HepG2 (cell line): ENCODE measurements around the gene FBLN5. TPM values are rescaled to one million over a fixed set of nuclear protein-coding genes. Genes with fewer than 3 reads are reported as not detected.

Experiments used
- ATAC-seq: fragments of 200-7000 bp; cut with Tn5 transposase; 3 replicates; pipeline ENCODE4 v1.9.1; 2020; ENCODE audit warnings: mild to moderate bottlenecking, moderate library complexity
- BruUV-seq: library from RNA; stranded (reverse); fragments of 400-500 nt; replicated peaks from 2 replicates; lab custom pipeline; 2021; lab: Mats Ljungman, UMichigan
- CTCF ChIA-PET: fragments of 300-600 bp; formaldehyde crosslinking; extraction: SDS; loops from one replicate; lab custom pipeline; 2021; ENCODE audit warnings: low total read pairs, inconsistent platforms, low intra/inter-chr PET ratio; lab: Yijun Ruan, JAX
- POLR2A ChIA-PET: fragments of 350-600 bp; sonication (Branson Sonifier 250); formaldehyde crosslinking; loops from one replicate; lab custom pipeline; 2020; ENCODE audit warnings: antibody characterized with exemption, inconsistent platforms; lab: Yijun Ruan, JAX
- DNase-seq: peaks from one replicate; pipeline ENCODE4 v3.0.0-alpha.2; 2015; ENCODE audit warnings: low spot score
- FAIRE-seq: peaks from 3 replicates; lab custom pipeline; 2011; peaks lifted over from hg19 to GRCh38; lab: Jason Lieb, UNC
- H2AFZ ChIP-seq: one replicate; pipeline ENCODE4 v1.6.1; 2011; ENCODE audit warnings: low read length, inconsistent platforms
- H3K27ac ChIP-seq: fragments of 300-600 bp; 3 replicates; pipeline ENCODE4 v1.8.0; 2011; ENCODE audit warnings: mixed run types, mild to moderate bottlenecking, mixed read lengths, low read length, inconsistent platforms; ENCODE audit not compliant: insufficient read depth; ENCODE audit errors: extremely low read length
- H3K27me3 ChIP-seq, 2 experiments: fragments of 200-600 bp in 1 of 2; 2 replicates in 1 of 2; 3 replicates in 1 of 2; pipeline versions ENCODE4 v1.6.0 to v1.8.0; 2011; ENCODE audit warnings: low read length in 2 of 2, mild to moderate bottlenecking in 2 of 2, moderate library complexity in 2 of 2, inconsistent platforms in 1 of 2; ENCODE audit not compliant: insufficient read depth in 2 of 2, control insufficient read depth in 1 of 2
- H3K36me3 ChIP-seq, 2 experiments: fragments of 200-600 bp in 1 of 2; replicated peaks in 1 of 2; 2 replicates in 1 of 2; 3 replicates in 1 of 2; pipeline versions ENCODE4 v1.5.1 to v1.8.0; 2011; ENCODE audit warnings: low read length in 2 of 2, inconsistent platforms in 1 of 2; ENCODE audit not compliant: insufficient read depth in 2 of 2, control insufficient read depth in 1 of 2
- H3K4me1 ChIP-seq: 2 replicates; pipeline ENCODE4 v1.5.1; 2012; ENCODE audit warnings: low read length, inconsistent platforms; ENCODE audit not compliant: insufficient read depth
- H3K4me2 ChIP-seq: 2 replicates; pipeline ENCODE4 v1.6.0; 2011; ENCODE audit warnings: low read depth, low read length, inconsistent platforms
- H3K4me3 ChIP-seq, 3 experiments: fragments of 200-600 bp in 1 of 3; sonication (generic), shearing (Covaris generic) in 1 of 3; replicated peaks in 1 of 3; 2 replicates each; pipeline ENCODE4 v1.5.1; 2011 to 2016; ENCODE audit warnings: low read length in 3 of 3, inconsistent platforms in 2 of 3, low read depth in 2 of 3, mild to moderate bottlenecking in 2 of 3, control low read depth in 1 of 3, mixed read lengths in 1 of 3; ENCODE audit not compliant: insufficient read depth in 1 of 3
- H3K79me2 ChIP-seq: one replicate; pipeline ENCODE4 v1.6.1; 2011; ENCODE audit warnings: low read length, inconsistent platforms; ENCODE audit not compliant: insufficient read depth
- H3K9ac ChIP-seq: 2 replicates; pipeline ENCODE4 v1.6.0; 2011; ENCODE audit warnings: mild to moderate bottlenecking, low read depth, low read length, inconsistent platforms; ENCODE audit not compliant: insufficient read depth
- H3K9me3 ChIP-seq: 2 replicates; pipeline ENCODE4 v1.5.1; 2012; ENCODE audit warnings: mild to moderate bottlenecking, low read length
- H4K20me1 ChIP-seq: 2 replicates; pipeline ENCODE4 v1.6.0; 2011; ENCODE audit warnings: inconsistent platforms, mild to moderate bottlenecking, low read length, moderate library complexity; ENCODE audit not compliant: insufficient read depth
- ARID3A ChIP-seq: IDR thresholded peaks from 2 replicates; pipeline ENCODE4 v1.6.1; 2012; ENCODE audit warnings: low read depth, low read length, improper control_type of control experiment
- ATF2 ChIP-seq: sonication (generic); formaldehyde crosslinking; IDR thresholded peaks from 2 replicates; pipeline ENCODE4 v1.4.0; 2020; ENCODE audit warnings: missing genetic modification reagents
- CTCF ChIP-seq: sonication (generic); formaldehyde crosslinking; IDR thresholded peaks from 2 replicates; pipeline ENCODE4 v1.5.0; 2020; ENCODE audit warnings: mild to moderate bottlenecking, missing genetic modification reagents, moderate library complexity
- EP300 ChIP-seq, 3 experiments: sonication (generic) in 1 of 3; formaldehyde crosslinking in 1 of 3; IDR thresholded peaks; 2 replicates each; pipeline versions ENCODE4 v1.5.1 to v1.6.1; 2011 to 2020; ENCODE audit warnings: low read depth in 2 of 3, low read length in 2 of 3, borderline replicate concordance in 1 of 3, improper control_type of control experiment in 1 of 3, mild to moderate bottlenecking in 1 of 3, missing genetic modification reagents in 1 of 3, moderate library complexity in 1 of 3
- IRX3 ChIP-seq: sonication (generic); formaldehyde crosslinking; IDR thresholded peaks from 2 replicates; pipeline ENCODE4 v1.8.1; 2023; ENCODE audit warnings: mild to moderate bottlenecking, low read depth, missing genetic modification reagents, borderline replicate concordance
- ISX ChIP-seq: sonication (generic); formaldehyde crosslinking; conservative IDR thresholded peaks from 2 replicates; pipeline ENCODE4 v1.5.0; 2020; ENCODE audit warnings: missing genetic modification reagents
- KDM4B ChIP-seq: sonication (generic); formaldehyde crosslinking; IDR thresholded peaks from 2 replicates; pipeline ENCODE4 v1.4.0; 2020; ENCODE audit warnings: missing genetic modification reagents
- MTF2 ChIP-seq: sonication (generic); formaldehyde crosslinking; IDR thresholded peaks from 2 replicates; pipeline ENCODE4 v1.5.0; 2020; ENCODE audit warnings: missing genetic modification reagents, borderline replicate concordance
- STAG1 ChIP-seq: sonication (generic); formaldehyde crosslinking; IDR thresholded peaks from 2 replicates; pipeline ENCODE4 v1.4.0; 2020; ENCODE audit warnings: missing genetic modification reagents
- THRA ChIP-seq: sonication (generic); formaldehyde crosslinking; IDR thresholded peaks from 2 replicates; pipeline ENCODE4 v1.4.0; 2020; ENCODE audit warnings: missing genetic modification reagents, borderline replicate concordance
- ZNF552 ChIP-seq: sonication (generic); formaldehyde crosslinking; IDR thresholded peaks from 2 replicates; pipeline ENCODE4 v1.9.0; 2022; ENCODE audit warnings: missing genetic modification reagents, mild to moderate bottlenecking, borderline replicate concordance
- ZSCAN21 ChIP-seq: sonication (generic); formaldehyde crosslinking; IDR thresholded peaks from 2 replicates; pipeline ENCODE4 v1.8.0; 2022; ENCODE audit warnings: mild to moderate bottlenecking, missing genetic modification reagents, moderate library complexity, borderline replicate concordance
- WGBS: methylation state at CpG from one replicate; pipeline ENCODE4 v1.1.6; 2017; ENCODE audit warnings: low lambda C conversion rate; 5-methylcytosine and 5-hydroxymethylcytosine counted together
- in situ Hi-C: cut with HindIII; loops from 2 replicates; pipeline ENCODE4 v1.10.0; 2017; ENCODE audit warnings: low pct_unique_long_range_greater_than_20kb; ENCODE audit not compliant: extremely low pct_ligation_motif_present
- intact Hi-C: fragments of 100-400 bp; cut with micrococcal nuclease; formaldehyde crosslinking; loops from one replicate; pipeline ENCODE4 v1.10.0; 2022; ENCODE audit not compliant: unreplicated experiment
- polyA plus RNA-seq, 8 experiments: library from polyadenylated mRNA; depleted of rRNA in 3 of 8; stranded (reverse) in 7 of 8; unstranded in 1 of 8; fragments of >200 nt; fragmentation: Illumina TruSeq in 4 of 8; extraction: Trizol in 4 of 8; gene quantifications; 2 replicates each; pipeline versions ENCODE4 v1.2.1 to v1.2.3, GENCODE V29; 2011 to 2016; ENCODE audit warnings: low read depth in 4 of 8, missing spikeins in 1 of 8, mixed read lengths in 1 of 8; ENCODE audit not compliant: insufficient read depth in 1 of 8
- total RNA-seq, 5 experiments: library from RNA; depleted of rRNA; stranded (reverse); fragments of >200 nt; fragmentation: Illumina TruSeq; extraction: Trizol; gene quantifications; 2 replicates each; pipeline ENCODE4 v1.2.3, GENCODE V29; 2016; ENCODE audit warnings: low read depth in 1 of 5

Gene FBLN5
- total and polyA plus RNA-seq, 2 of the 13 experiments (the other 11 are each of a cell fraction or from before 2014, with no cell fraction given) = 0.38 to 0.77 TPM

- TF ChIP-seq ATF2 = no peak
- TF ChIP-seq ZNF552 (CRISPR knock-in tag) = no peak
- TF ChIP-seq EP300 (IDR thresholded peaks at IDR 0.05; ENCODE audit: low read depth in 2 of 2, low read length in 2 of 2) = no peak
- no peak for TF ChIP-seq EP300 (CRISPR knock-in tag; IDR thresholded peaks at IDR 0.05; ENCODE audit: borderline replicate concordance)
- no peak for TF ChIP-seq IRX3 (CRISPR knock-in tag)
- no peak for TF ChIP-seq THRA
- no peak for TF ChIP-seq ZSCAN21 (CRISPR knock-in tag)
- no peak for TF ChIP-seq ISX (CRISPR knock-in tag)
These were observed 53.8 kb downstream of the FBLN5 start (continued) for GRCh38 chr14:91893669-91894068.

- Histone ChIP-seq H4K20me1 (no peaks in the 10 kb centered on the region), H3K27me3 (no peaks in the 10 kb centered on the region), H3K9ac (no peak overlapping the region), H3K79me2 (no peaks in the 10 kb centered on the region), H3K36me3 (no peaks in the 10 kb centered on the region), H3K4me1 (peaks cover 13% of the 10 kb centered on the region), H3K27ac (no peak overlapping the region), H3K4me3 (no peak overlapping the region), H3K4me2 (no peak overlapping the region), H3K9me3 (no peaks in the 10 kb centered on the region), H2AFZ (no peak overlapping the region)
- CTCF ChIA-PET = no interaction called here
- POLR2A ChIA-PET = no interaction called here
- TF ChIP-seq ARID3A (no peak), STAG1 (peak; percentile 49), KDM4B (CRISPR knock-in tag) (no peak), CTCF (peak; percentile 63), MTF2 (no peak)
- DNase-seq (peak; percentile 20), FAIRE-seq (peak; percentile 15), ATAC-seq (peak; percentile 80)
- no TSS peak for BruUV-seq
- 11% methylated on average over 4 of the region's 7 CpGs for WGBS
- intact Hi-C loops (no loop called here), in situ Hi-C loops (no loop called here)
These were observed 54.5 kb downstream of the FBLN5 start for GRCh38 chr14:91893007-91893406.
